HepG2 (cell line): ENCODE data around the gene SEC14L2. TPM values are rescaled to one million over a fixed set of nuclear protein-coding genes. Genes with fewer than 3 reads are reported as not detected.

Experiments
- CHD2 ChIP-seq: IDR thresholded peaks from 2 replicates; pipeline ENCODE4 v1.6.1; 2011; ENCODE audit warnings: low read depth, low read length, improper control_type of control experiment
- KLF15 ChIP-seq: sonication (generic); formaldehyde crosslinking; IDR thresholded peaks from 2 replicates; pipeline ENCODE4 v1.8.1; 2023; ENCODE audit warnings: borderline replicate concordance, mild to moderate bottlenecking, inconsistent platforms, missing genetic modification reagents, mixed read lengths
- MEF2D ChIP-seq: sonication (generic); formaldehyde crosslinking; IDR thresholded peaks from 2 replicates; pipeline ENCODE4 v1.5.1; 2020; ENCODE audit warnings: mild to moderate bottlenecking, missing genetic modification reagents
- PAF1 ChIP-seq: IDR thresholded peaks from 2 replicates; pipeline ENCODE4 v1.6.1; 2016; ENCODE audit warnings: missing genetic modification reagents, missing compliant biosample characterization
- PHB2 ChIP-seq: fragments of 450-650 bp; IDR thresholded peaks from 2 replicates; pipeline ENCODE4 v1.6.1; 2018; ENCODE audit not compliant: partially characterized antibody
- PHF8 ChIP-seq: sonication (generic); formaldehyde crosslinking; IDR thresholded peaks from 2 replicates; pipeline ENCODE4 v1.5.0; 2020; ENCODE audit warnings: missing genetic modification reagents
- POLR2G ChIP-seq: fragments of 200-400 bp; formaldehyde crosslinking; IDR thresholded peaks from 2 replicates; pipeline ENCODE4 v1.6.1; 2018; ENCODE audit warnings: mild to moderate bottlenecking, low read depth, low read length, moderate library complexity
- SRY ChIP-seq: sonication (generic); formaldehyde crosslinking; IDR thresholded peaks from 2 replicates; pipeline ENCODE4 v1.8.0; 2022; ENCODE audit warnings: mild to moderate bottlenecking, missing genetic modification reagents
- TRAFD1 ChIP-seq: sonication (generic); formaldehyde crosslinking; IDR thresholded peaks from 2 replicates; pipeline ENCODE4 v1.5.1; 2020; ENCODE audit warnings: missing genetic modification reagents, mild to moderate bottlenecking, borderline replicate concordance
- XBP1 ChIP-seq: sonication (generic); formaldehyde crosslinking; IDR thresholded peaks from 2 replicates; pipeline ENCODE4 v1.5.0; 2020; ENCODE audit warnings: missing genetic modification reagents
- ZBTB4 ChIP-seq: sonication (generic); formaldehyde crosslinking; IDR thresholded peaks from 2 replicates; pipeline ENCODE4 v1.4.0; 2020; ENCODE audit warnings: missing genetic modification reagents, mild to moderate bottlenecking, borderline replicate concordance
- ZMYM2 ChIP-seq: sonication (generic); formaldehyde crosslinking; IDR thresholded peaks from 2 replicates; pipeline ENCODE4 v1.8.0; 2022; ENCODE audit warnings: mild to moderate bottlenecking, missing genetic modification reagents
- ZNF350 ChIP-seq: sonication (generic); formaldehyde crosslinking; IDR thresholded peaks from 2 replicates; pipeline ENCODE4 v1.4.0; 2020; ENCODE audit warnings: mild to moderate bottlenecking, low read depth, missing genetic modification reagents, borderline replicate concordance
- ZNF580 ChIP-seq: IDR thresholded peaks from 2 replicates; pipeline ENCODE4 v1.6.1; 2016; ENCODE audit warnings: low read depth, borderline replicate concordance
- ZNF776 ChIP-seq: sonication (generic); formaldehyde crosslinking; IDR thresholded peaks from 2 replicates; pipeline ENCODE4 v1.4.0; 2020; ENCODE audit warnings: mild to moderate bottlenecking, missing genetic modification reagents
- polyA plus RNA-seq, 8 experiments: library from polyadenylated mRNA; depleted of rRNA in 3 of 8; stranded (reverse) in 7 of 8; unstranded in 1 of 8; fragments of >200 nt; fragmentation: Illumina TruSeq in 4 of 8; extraction: Trizol in 4 of 8; gene quantifications; 2 replicates each; pipeline versions ENCODE4 v1.2.1 to v1.2.3, GENCODE V29; 2011 to 2016; ENCODE audit warnings: low read depth in 4 of 8, missing spikeins in 1 of 8, mixed read lengths in 1 of 8; ENCODE audit not compliant: insufficient read depth in 1 of 8
- total RNA-seq, 5 experiments: library from RNA; depleted of rRNA; stranded (reverse); fragments of >200 nt; fragmentation: Illumina TruSeq; extraction: Trizol; gene quantifications; 2 replicates each; pipeline ENCODE4 v1.2.3, GENCODE V29; 2016; ENCODE audit warnings: low read depth in 1 of 5
- TF ChIP-seq, protein P1 (sequence below): sonication (generic); formaldehyde crosslinking; IDR thresholded peaks from 2 replicates; pipeline ENCODE4 v1.8.1; 2023; ENCODE audit warnings: mild to moderate bottlenecking, moderate library complexity, missing genetic modification reagents
- TF ChIP-seq, protein P2 (sequence below): sonication (generic); formaldehyde crosslinking; IDR thresholded peaks from 2 replicates; pipeline ENCODE4 v1.4.0; 2020; ENCODE audit warnings: low read depth, missing genetic modification reagents

Gene SEC14L2
- total and polyA plus RNA-seq, 2 of the 13 experiments (the other 11 are each of a cell fraction or from before 2014, with no cell fraction given): 4.1 to 5.1 TPM

DNA sequence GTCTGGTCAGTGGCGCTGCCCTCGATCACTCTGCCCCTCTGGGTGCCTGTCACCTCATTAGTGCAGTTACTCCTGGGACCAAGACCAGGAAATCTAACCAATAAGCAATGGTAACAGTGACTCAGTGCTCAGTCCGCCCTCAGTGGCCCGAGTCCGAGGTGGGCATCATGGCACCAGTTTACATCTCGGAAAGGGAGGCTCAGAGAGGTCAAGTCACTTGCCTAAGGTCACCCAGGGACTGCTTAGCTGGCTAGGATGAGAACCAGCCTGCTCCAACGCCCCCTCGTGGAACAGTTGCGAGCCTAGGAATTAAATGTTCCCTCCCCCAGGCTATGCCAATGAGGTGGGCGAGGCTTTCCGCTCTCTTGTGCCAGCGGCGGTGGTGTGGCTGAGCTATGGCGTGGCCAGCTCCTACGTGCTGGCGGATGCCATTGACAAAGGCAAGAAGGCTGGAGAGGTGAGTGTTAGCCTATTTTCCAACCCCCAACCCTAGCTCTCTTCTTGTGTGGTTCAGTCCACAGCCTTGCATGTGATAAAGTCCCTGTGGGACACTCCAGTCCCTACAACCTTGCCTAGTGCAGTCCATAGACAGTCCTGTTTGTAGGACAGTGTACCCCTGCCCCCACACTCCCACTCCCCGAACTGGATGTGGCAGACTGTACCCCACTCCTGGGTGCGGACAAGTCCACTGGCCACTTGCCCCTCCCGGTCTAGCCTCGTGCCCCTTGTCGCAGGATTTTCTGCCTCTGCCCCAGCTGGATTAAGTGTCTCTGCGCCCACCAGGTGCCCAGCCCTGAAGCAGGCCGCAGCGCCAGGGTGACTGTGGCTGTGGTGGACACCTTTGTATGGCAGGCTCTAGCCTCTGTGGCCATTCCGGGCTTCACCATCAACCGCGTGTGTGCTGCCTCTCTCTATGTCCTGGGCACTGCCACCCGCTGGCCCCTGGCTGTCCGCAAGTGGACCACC is 29.9 kb downstream of the SEC14L2 start (continued):
- TF ChIP-seq TRAFD1 (CRISPR knock-in tag) (no peak), POLR2G (no peak), ZNF580 (CRISPR knock-in tag) (peak; percentile 56; the same call in 1 of the 2 replicates), XBP1 (no peak), ZNF776 (CRISPR knock-in tag) (no peak), PHF8 (CRISPR knock-in tag) (no peak), KLF15 (CRISPR knock-in tag) (no peak), PHB2 (no peak), ZBTB4 (CRISPR knock-in tag) (no peak), ZNF350 (CRISPR knock-in tag) (0 out of 2 replicates have a peak, but pooled peaks have one; percentile 32), MEF2D (CRISPR knock-in tag) (no peak), SRY (CRISPR knock-in tag) (no peak), PAF1 (CRISPR knock-in tag) (no peak), CHD2 (no peak), ZMYM2 (CRISPR knock-in tag) (no peak)
- TF ChIP-seq, protein P1, sequence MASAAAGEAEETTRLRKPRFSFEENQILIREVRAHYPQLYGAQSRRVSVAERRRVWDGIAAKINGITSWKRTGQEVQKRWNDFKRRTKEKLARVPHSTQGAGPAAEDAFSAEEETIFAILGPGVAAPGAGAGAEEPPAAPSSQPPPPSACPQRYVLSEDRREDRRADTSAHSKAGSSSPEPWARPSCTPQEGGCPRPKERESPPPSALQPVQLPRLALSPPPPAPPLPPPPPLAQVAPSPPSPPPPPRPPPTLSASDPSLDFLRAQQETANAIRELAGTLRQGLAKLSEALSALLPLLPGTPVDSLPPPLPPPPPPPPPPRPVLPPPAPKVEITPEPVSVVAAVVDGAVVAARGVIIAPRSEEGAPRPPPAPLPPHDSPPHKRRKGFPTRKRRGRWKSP (CRISPR knock-in tag): no peak
- TF ChIP-seq, protein P2, sequence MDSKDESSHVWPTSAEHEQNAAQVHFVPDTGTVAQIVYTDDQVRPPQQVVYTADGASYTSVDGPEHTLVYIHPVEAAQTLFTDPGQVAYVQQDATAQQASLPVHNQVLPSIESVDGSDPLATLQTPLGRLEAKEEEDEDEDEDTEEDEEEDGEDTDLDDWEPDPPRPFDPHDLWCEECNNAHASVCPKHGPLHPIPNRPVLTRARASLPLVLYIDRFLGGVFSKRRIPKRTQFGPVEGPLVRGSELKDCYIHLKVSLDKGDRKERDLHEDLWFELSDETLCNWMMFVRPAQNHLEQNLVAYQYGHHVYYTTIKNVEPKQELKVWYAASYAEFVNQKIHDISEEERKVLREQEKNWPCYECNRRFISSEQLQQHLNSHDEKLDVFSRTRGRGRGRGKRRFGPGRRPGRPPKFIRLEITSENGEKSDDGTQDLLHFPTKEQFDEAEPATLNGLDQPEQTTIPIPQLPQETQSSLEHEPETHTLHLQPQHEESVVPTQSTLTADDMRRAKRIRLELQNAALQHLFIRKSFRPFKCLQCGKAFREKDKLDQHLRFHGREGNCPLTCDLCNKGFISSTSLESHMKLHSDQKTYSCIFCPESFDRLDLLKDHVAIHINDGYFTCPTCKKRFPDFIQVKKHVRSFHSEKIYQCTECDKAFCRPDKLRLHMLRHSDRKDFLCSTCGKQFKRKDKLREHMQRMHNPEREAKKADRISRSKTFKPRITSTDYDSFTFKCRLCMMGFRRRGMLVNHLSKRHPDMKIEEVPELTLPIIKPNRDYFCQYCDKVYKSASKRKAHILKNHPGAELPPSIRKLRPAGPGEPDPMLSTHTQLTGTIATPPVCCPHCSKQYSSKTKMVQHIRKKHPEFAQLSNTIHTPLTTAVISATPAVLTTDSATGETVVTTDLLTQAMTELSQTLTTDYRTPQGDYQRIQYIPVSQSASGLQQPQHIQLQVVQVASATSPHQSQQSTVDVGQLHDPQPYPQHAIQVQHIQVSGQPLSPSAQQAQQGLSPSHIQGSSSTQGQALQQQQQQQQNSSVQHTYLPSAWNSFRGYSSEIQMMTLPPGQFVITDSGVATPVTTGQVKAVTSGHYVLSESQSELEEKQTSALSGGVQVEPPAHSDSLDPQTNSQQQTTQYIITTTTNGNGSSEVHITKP (CRISPR knock-in tag): peak; percentile 38; the same call in 1 of the 2 replicates
